Measurements from ENCODE around the gene FZR1. TPM values are rescaled to one million over a fixed set of nuclear protein-coding genes. Genes with fewer than 3 reads are reported as not detected.

Gene FZR1
- total RNA-seq, 4 donors from 2014 or later = 45.1 to 51.1 (median 47.9) TPM

GRCh38 chr19:3470500-3471128 lies 35.5 kb upstream of the FZR1 start:
- no peak for DNase-seq (ENCODE audit: low spot score in 2 of 2)
- peaks cover 4% of the 10 kb centered on the region for H3K27me3 ChIP-seq
- H3K4me3 ChIP-seq = no peak overlapping the region
- H3K27ac ChIP-seq = no peak overlapping the region
- H3K4me1 ChIP-seq = peaks cover 25% of the 10 kb centered on the region
- TF ChIP-seq, protein P1, sequence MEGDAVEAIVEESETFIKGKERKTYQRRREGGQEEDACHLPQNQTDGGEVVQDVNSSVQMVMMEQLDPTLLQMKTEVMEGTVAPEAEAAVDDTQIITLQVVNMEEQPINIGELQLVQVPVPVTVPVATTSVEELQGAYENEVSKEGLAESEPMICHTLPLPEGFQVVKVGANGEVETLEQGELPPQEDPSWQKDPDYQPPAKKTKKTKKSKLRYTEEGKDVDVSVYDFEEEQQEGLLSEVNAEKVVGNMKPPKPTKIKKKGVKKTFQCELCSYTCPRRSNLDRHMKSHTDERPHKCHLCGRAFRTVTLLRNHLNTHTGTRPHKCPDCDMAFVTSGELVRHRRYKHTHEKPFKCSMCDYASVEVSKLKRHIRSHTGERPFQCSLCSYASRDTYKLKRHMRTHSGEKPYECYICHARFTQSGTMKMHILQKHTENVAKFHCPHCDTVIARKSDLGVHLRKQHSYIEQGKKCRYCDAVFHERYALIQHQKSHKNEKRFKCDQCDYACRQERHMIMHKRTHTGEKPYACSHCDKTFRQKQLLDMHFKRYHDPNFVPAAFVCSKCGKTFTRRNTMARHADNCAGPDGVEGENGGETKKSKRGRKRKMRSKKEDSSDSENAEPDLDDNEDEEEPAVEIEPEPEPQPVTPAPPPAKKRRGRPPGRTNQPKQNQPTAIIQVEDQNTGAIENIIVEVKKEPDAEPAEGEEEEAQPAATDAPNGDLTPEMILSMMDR (IDR thresholded peaks at IDR 0.05) = no peak
- TF ChIP-seq POLR2AphosphoS5 (IDR thresholded peaks at IDR 0.05) (no peak), POLR2A (IDR thresholded peaks at IDR 0.05) (no peak), EP300 (IDR thresholded peaks at IDR 0.05) (no peak)
- no peaks in the 10 kb centered on the region for H3K9me3 ChIP-seq
- H3K36me3 ChIP-seq = no peaks in the 10 kb centered on the region
- 50% methylated on average over 11 of the region's 11 CpGs for WGBS

DNA sequence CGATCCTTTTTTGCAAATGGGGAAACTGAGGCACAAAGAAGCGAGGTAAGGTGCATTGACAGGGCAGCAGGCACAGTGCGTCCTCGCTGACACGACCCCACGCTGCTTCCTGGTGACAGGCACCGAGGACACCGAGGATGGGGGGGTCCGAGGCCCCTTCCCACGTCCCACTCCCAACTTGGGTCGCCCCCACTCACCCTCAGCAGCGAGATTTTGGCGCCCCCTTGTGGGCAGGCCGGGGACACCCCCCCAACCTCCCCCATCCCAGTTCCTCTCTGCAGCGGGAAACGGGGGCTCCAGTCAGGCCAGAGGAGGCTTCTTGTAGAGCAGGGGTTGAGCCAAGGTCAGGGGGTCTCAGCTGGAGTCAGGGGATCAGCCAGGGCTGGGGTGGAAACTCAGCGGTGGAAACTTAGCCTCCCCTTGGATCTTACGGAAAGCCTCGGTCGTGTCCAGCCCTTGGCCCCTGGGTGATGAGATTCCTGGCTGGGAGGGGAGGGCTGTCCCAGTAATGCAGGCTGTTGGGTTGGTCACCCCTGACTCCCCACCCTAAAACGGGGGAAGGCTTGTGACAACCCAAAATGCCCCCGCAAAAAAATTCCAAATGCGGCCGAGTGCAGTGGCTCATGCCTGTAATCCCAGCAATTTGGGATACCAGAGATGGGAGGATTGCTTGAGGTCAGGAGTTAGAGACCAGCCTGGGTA lies 34.0 kb upstream of the FZR1 start:
- no peak overlapping the region for H3K4me3 ChIP-seq
- no peaks in the 10 kb centered on the region for H3K9me3 ChIP-seq
- no peak for TF ChIP-seq EP300 (IDR thresholded peaks at IDR 0.05)
- TF ChIP-seq, protein P1 (IDR thresholded peaks at IDR 0.05) = peak; percentile 59 to 83
- H3K36me3 ChIP-seq = no peaks in the 10 kb centered on the region
- no peak overlapping the region for H3K27ac ChIP-seq
- H3K27me3 ChIP-seq = peaks cover 4% of the 10 kb centered on the region
- peaks cover 18% of the 10 kb centered on the region for H3K4me1 ChIP-seq
- WGBS = 34% methylated on average over 22 of the region's 24 CpGs
- DNase-seq (ENCODE audit: low spot score in 2 of 2) = no peak

DNA sequence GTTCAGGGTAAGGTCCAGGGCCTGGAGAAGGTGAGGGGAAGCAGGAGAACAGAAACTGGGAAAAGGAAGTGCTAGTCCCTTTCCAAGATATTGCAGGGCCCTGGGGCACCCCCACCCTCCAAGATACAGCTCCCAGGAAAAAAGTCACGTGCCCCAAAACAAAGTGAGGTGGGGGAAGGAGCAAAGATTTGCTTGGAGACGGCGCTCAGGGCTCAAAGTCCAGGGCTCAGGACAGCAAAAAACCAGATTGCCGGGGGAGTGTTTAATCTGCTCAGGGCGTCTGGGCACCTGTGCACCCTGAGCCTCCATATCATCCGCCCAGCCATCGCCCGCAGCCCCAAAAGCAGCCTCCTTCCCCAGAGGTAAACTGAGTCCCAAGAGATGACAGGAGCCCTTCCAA lies 32.1 kb upstream of the FZR1 start:
- 89% methylated on average over 8 of the region's 8 CpGs for WGBS
- peaks cover 12% of the 10 kb centered on the region for H3K4me1 ChIP-seq

GRCh38 chr19:3474614-3475013 lies 31.5 kb upstream of the FZR1 start:
- 79% methylated on average over 2 of the region's 2 CpGs for WGBS
- no peak overlapping the region for H3K27ac ChIP-seq
- no peaks in the 10 kb centered on the region for H3K36me3 ChIP-seq
- H3K27me3 ChIP-seq = peaks cover 12% of the 10 kb centered on the region
- TF ChIP-seq POLR2A (IDR thresholded peaks at IDR 0.05) (no peak), EP300 (IDR thresholded peaks at IDR 0.05) (no peak), POLR2AphosphoS5 (IDR thresholded peaks at IDR 0.05) (no peak)
- TF ChIP-seq, protein P1 (IDR thresholded peaks at IDR 0.05) = no peak
- DNase-seq (ENCODE audit: low spot score in 2 of 2) = no peak
- no peak overlapping the region for H3K4me3 ChIP-seq
- H3K9me3 ChIP-seq = no peaks in the 10 kb centered on the region
- H3K4me1 ChIP-seq = peaks cover 8% of the 10 kb centered on the region

More for the DNA sequence above, 32.1 kb upstream of the FZR1 start:
- Histone ChIP-seq H3K36me3 (no peaks in the 10 kb centered on the region), H3K27ac (no peak overlapping the region), H3K9me3 (no peaks in the 10 kb centered on the region), H3K27me3 (peaks cover 8% of the 10 kb centered on the region), H3K4me3 (no peak overlapping the region)
- no peak for DNase-seq (ENCODE audit: low spot score in 2 of 2)
- TF ChIP-seq EP300 (IDR thresholded peaks at IDR 0.05) (no peak), POLR2AphosphoS5 (IDR thresholded peaks at IDR 0.05) (no peak), POLR2A (IDR thresholded peaks at IDR 0.05) (no peak)
- TF ChIP-seq, protein P1 (IDR thresholded peaks at IDR 0.05) = no peak

DNA sequence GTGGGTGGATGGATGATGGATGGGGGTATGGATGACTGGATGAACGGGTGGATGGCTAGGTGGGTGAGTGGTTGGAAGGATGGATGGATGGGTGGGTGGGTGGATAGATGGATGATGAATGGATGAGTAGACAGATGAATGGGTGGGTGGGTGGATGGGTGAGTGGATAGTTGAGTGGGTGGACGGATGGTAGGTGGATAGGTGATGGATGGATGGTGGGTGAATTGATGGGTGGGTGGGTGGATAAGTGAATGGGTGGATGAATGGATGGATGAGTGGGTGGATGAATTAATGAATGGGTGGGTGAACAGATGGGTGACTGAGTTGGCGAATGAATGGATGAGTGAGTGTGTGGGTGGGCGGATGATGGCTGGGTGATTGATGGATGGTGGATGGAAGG lies 30.7 kb upstream of the FZR1 start:
- Histone ChIP-seq H3K4me3 (no peak overlapping the region), H3K4me1 (peaks cover 8% of the 10 kb centered on the region), H3K9me3 (no peaks in the 10 kb centered on the region), H3K27ac (no peak overlapping the region), H3K36me3 (no peaks in the 10 kb centered on the region), H3K27me3 (peaks cover 18% of the 10 kb centered on the region)
- 87% methylated on average over 4 of the region's 4 CpGs for WGBS
- no peak for DNase-seq (ENCODE audit: low spot score in 2 of 2)
- TF ChIP-seq, protein P1 (IDR thresholded peaks at IDR 0.05) = no peak
- TF ChIP-seq POLR2AphosphoS5 (IDR thresholded peaks at IDR 0.05) (no peak), EP300 (IDR thresholded peaks at IDR 0.05) (no peak), POLR2A (IDR thresholded peaks at IDR 0.05) (no peak)

Data from suprapubic skin (tissue), 4 donors.